ENCODE data around the gene CLIP2.

GRCh38 chr7:74283858-74284447 is 5.3 kb upstream of the CLIP2 start:
- TF ChIP-seq TAF1 (IDR thresholded peaks at IDR 0.05; ENCODE audit: low read depth, low read length) (no peak), POLR2AphosphoS5 (IDR thresholded peaks at IDR 0.05; ENCODE audit: low read depth, low read length) (no peak), POLR2A (IDR thresholded peaks at IDR 0.05; ENCODE audit: low read depth, low read length) (no peak)

Data from GM12891 (cell line).